Dedifferentiated amniotic fluid mesenchymal stem cell (primary cell): ENCODE measurements around the gene FXYD6.
"Not testable (repeated sequence)": the region's sequence is repeated elsewhere in the genome, so short reads cannot be mapped to it uniquely, and the experiment has no call there.

ENCODE experiments used
- DNase-seq: peaks from one replicate; pipeline ENCODE4 v3.0.0-alpha.2; 2016; ENCODE audit errors: extremely low spot score

Gene FXYD6

GRCh38 chr11:117870103-117870952, 6.1 kb downstream of the FXYD6 start:
- DNase-seq = no peak

GRCh38 chr11:117869604-117870003, 6.9 kb downstream of the FXYD6 start:
- no peak for DNase-seq

- no peak for DNase-seq
Observed at GRCh38 chr11:117868815-117869561, 7.5 kb downstream of the FXYD6 start.

- no peak for DNase-seq
Observed at GRCh38 chr11:117868088-117868487, 8.4 kb downstream of the FXYD6 start.

GRCh38 chr11:117866526-117866925, 9.9 kb downstream of the FXYD6 start:
- no peak for DNase-seq

- DNase-seq = not testable (repeated sequence)
Observed at GRCh38 chr11:117865546-117865945, 10.9 kb downstream of the FXYD6 start.

GRCh38 chr11:117863383-117863782, 13.1 kb downstream of the FXYD6 start:
- no peak for DNase-seq

GRCh38 chr11:117862753-117863152, 13.7 kb downstream of the FXYD6 start:
- DNase-seq = no peak

GRCh38 chr11:117862019-117862725, 14.3 kb downstream of the FXYD6 start:
- no peak for DNase-seq

GRCh38 chr11:117861151-117862018, 15.1 kb downstream of the FXYD6 start:
- no peak for DNase-seq

- DNase-seq = no peak
Observed at GRCh38 chr11:117860139-117860538, 16.3 kb downstream of the FXYD6 start.

- no peak for DNase-seq
Observed at GRCh38 chr11:117859488-117860112, 16.9 kb downstream of the FXYD6 start.

GRCh38 chr11:117859061-117859460, 17.4 kb downstream of the FXYD6 start:
- no peak for DNase-seq

- no peak for DNase-seq
Observed at GRCh38 chr11:117857734-117858414, 18.6 kb downstream of the FXYD6 start.

- DNase-seq = no peak
Observed at GRCh38 chr11:117855912-117856651, 20.4 kb downstream of the FXYD6 start.

GRCh38 chr11:117855186-117855845, 21.1 kb downstream of the FXYD6 start:
- no peak for DNase-seq

- no peak for DNase-seq
Observed at GRCh38 chr11:117852309-117852708, 24.1 kb downstream of the FXYD6 start.

GRCh38 chr11:117851852-117852251, 24.6 kb downstream of the FXYD6 start:
- no peak for DNase-seq

- DNase-seq = no peak
Observed at GRCh38 chr11:117851106-117851505, 25.4 kb downstream of the FXYD6 start.
